Keratinocyte (primary cell): ENCODE data around the gene SEMA3D. TPM values are rescaled to one million over a fixed set of nuclear protein-coding genes. Genes with fewer than 3 reads are reported as not detected.

Source experiments
- DNase-seq: peaks from one replicate; pipeline ENCODE4 v3.0.0-alpha.2; 2011; ENCODE audit warnings: low read depth, missing footprints, low spot score
- FAIRE-seq: peaks from 2 replicates; lab custom pipeline; 2011; peaks lifted over from hg19 to GRCh38; lab: Jason Lieb, UNC
- H2AFZ ChIP-seq: 2 replicates; pipeline ENCODE4 v1.6.0; 2012; ENCODE audit warnings: low read length, control low read depth, inconsistent platforms; ENCODE audit not compliant: control insufficient read depth
- H3K27ac ChIP-seq: 2 replicates; pipeline ENCODE4 v1.5.1; 2011; ENCODE audit warnings: low read length; ENCODE audit not compliant: control insufficient read depth, insufficient read depth
- H3K27me3 ChIP-seq: 3 replicates; pipeline ENCODE4 v1.6.0; 2011; ENCODE audit warnings: low read length; ENCODE audit not compliant: control insufficient read depth, insufficient read depth; ENCODE audit errors: extremely low read depth
- H3K36me3 ChIP-seq, 2 experiments: 2 replicates in 1 of 2; 3 replicates in 1 of 2; pipeline ENCODE4 v1.5.1; 2011; ENCODE audit warnings: low read length in 2 of 2, mild to moderate bottlenecking in 1 of 2; ENCODE audit not compliant: control insufficient read depth in 2 of 2, insufficient read depth in 2 of 2; ENCODE audit errors: extremely low read depth in 1 of 2
- H3K4me1 ChIP-seq: 3 replicates; pipeline ENCODE4 v1.5.1; 2011; ENCODE audit warnings: low read length; ENCODE audit not compliant: control insufficient read depth, insufficient read depth; ENCODE audit errors: extremely low read depth
- H3K4me2 ChIP-seq: 3 replicates; pipeline ENCODE4 v1.6.0; 2011; ENCODE audit warnings: low read depth, low read length; ENCODE audit not compliant: control insufficient read depth, insufficient read depth; ENCODE audit errors: extremely low read depth
- H3K4me3 ChIP-seq, 3 experiments: fragments of 200-600 bp in 1 of 3; sonication (generic) in 1 of 3; 2 replicates in 2 of 3; 3 replicates in 1 of 3; pipeline ENCODE4 v1.5.1; 2011 to 2016; ENCODE audit warnings: low read length in 3 of 3, mild to moderate bottlenecking in 3 of 3, control low read depth in 2 of 3, inconsistent platforms in 1 of 3, low read depth in 1 of 3, mixed read lengths in 1 of 3, mixed run types in 1 of 3, moderate library complexity in 1 of 3; ENCODE audit not compliant: control insufficient read depth in 2 of 3, insufficient read depth in 2 of 3; ENCODE audit errors: extremely low read depth in 1 of 3
- H3K79me2 ChIP-seq: 2 replicates; pipeline ENCODE4 v1.6.0; 2012; ENCODE audit warnings: low read length; ENCODE audit not compliant: control insufficient read depth, insufficient read depth
- H3K9ac ChIP-seq: 3 replicates; pipeline ENCODE4 v1.6.0; 2011; ENCODE audit warnings: low read length; ENCODE audit not compliant: control insufficient read depth, insufficient read depth; ENCODE audit errors: extremely low read depth
- H3K9me1 ChIP-seq: 3 replicates; pipeline ENCODE4 v1.6.0; 2011; ENCODE audit warnings: low read length; ENCODE audit not compliant: control insufficient read depth, insufficient read depth; ENCODE audit errors: extremely low read depth
- H3K9me3 ChIP-seq: 2 replicates; pipeline ENCODE4 v1.5.1; 2012; ENCODE audit warnings: low read depth, low read length; ENCODE audit not compliant: control insufficient read depth
- H4K20me1 ChIP-seq: 3 replicates; pipeline ENCODE4 v1.6.0; 2011; ENCODE audit warnings: low read length; ENCODE audit not compliant: control insufficient read depth, insufficient read depth; ENCODE audit errors: extremely low read depth
- CTCF ChIP-seq, 3 experiments: IDR thresholded peaks in 1 of 3; conservative IDR thresholded peaks in 1 of 3; optimal IDR thresholded peaks in 1 of 3; 2 replicates in 2 of 3; 3 replicates in 1 of 3; pipeline versions ENCODE3 to v1.5.1; 2011; ENCODE audit warnings: low read length in 3 of 3, mild to moderate bottlenecking in 3 of 3, moderate library complexity in 2 of 3, control low read depth in 1 of 3, inconsistent platforms in 1 of 3; ENCODE audit not compliant: insufficient read depth in 2 of 3; ENCODE audit errors: extremely low read depth in 1 of 3
- EZH2 ChIP-seq: IDR thresholded peaks from one replicate; pipeline ENCODE4 v1.6.1; 2012; ENCODE audit warnings: inconsistent platforms, mild to moderate bottlenecking, low read length, moderate library complexity
- dilution Hi-C: fragments of 300-500 bp; cut with MboI; formaldehyde crosslinking; loops from one replicate; pipeline ENCODE4 v1.7.0; 2020; ENCODE audit warnings: low sequenced_read_pairs; ENCODE audit not compliant: extremely low pct_ligation_motif_present
- polyA plus RNA-seq, 5 experiments: library from polyadenylated mRNA; depleted of rRNA in 3 of 5; stranded (reverse) in 3 of 5; stranded (forward) in 1 of 5; unstranded in 1 of 5; fragments of >200 nt; gene quantifications; 1 replicate in 1 of 5; 2 replicates in 3 of 5; 3 replicates in 1 of 5; pipeline versions ENCODE4 v1.2.1 to v1.2.3, GENCODE V29; 2011 to 2012; ENCODE audit warnings: missing spikeins in 2 of 5, low read depth in 1 of 5, low replicate concordance in 1 of 5

Gene SEMA3D
- polyA plus RNA-seq, 1 donor (not counting 4 experiments of a cell fraction or from before 2014, with no cell fraction given): 5.2 TPM

GRCh38 chr7:85065306-85065705 is 121.5 kb downstream of the SEMA3D start:
- peaks cover 2% of the 10 kb centered on the region for H3K4me1 ChIP-seq
- no peaks in the 10 kb centered on the region for H4K20me1 ChIP-seq
- no peak overlapping the region for H3K4me2 ChIP-seq
- H3K9me3 ChIP-seq: no peaks in the 10 kb centered on the region
- DNase-seq: no peak
- H3K36me3 ChIP-seq: no peaks in the 10 kb centered on the region
- H3K27ac ChIP-seq: no peak overlapping the region
- H3K27me3 ChIP-seq: no peaks in the 10 kb centered on the region
- H3K9me1 ChIP-seq: no peaks in the 10 kb centered on the region
- TF ChIP-seq CTCF (optimal IDR thresholded peaks at IDR 0.05 in 1 of 3, IDR thresholded peaks at IDR 0.05 in 1 of 3, conservative IDR thresholded peaks at IDR 0.05 in 1 of 3; ENCODE audit: extremely low read depth in 1 of 3, insufficient read depth in 2 of 3, low read length in 3 of 3) (no peak), EZH2 (no peak)
- no peaks in the 10 kb centered on the region for H3K79me2 ChIP-seq
- H2AFZ ChIP-seq: no peak overlapping the region
- H3K4me3 ChIP-seq: no peak overlapping the region
- FAIRE-seq: no peak
- no peak overlapping the region for H3K9ac ChIP-seq
- dilution Hi-C loops: loop anchor here (25.0 kb wide), 1 partner anchor 122 kb away; the partner anchor contains the start of gene SEMA3D

- Histone ChIP-seq H3K9me3 (no peaks in the 10 kb centered on the region), H3K36me3 (no peaks in the 10 kb centered on the region), H3K4me3 (no peak overlapping the region), H3K79me2 (no peaks in the 10 kb centered on the region), H3K4me1 (no peaks in the 10 kb centered on the region), H3K4me2 (no peak overlapping the region), H4K20me1 (no peaks in the 10 kb centered on the region), H3K27me3 (no peaks in the 10 kb centered on the region), H3K9ac (no peak overlapping the region), H2AFZ (no peak overlapping the region), H3K27ac (no peak overlapping the region), H3K9me1 (no peaks in the 10 kb centered on the region)
- dilution Hi-C loops: loop anchor here (25.0 kb wide), 1 partner anchor 125 kb away; the partner anchor contains the start of gene SEMA3D
- TF ChIP-seq CTCF (optimal IDR thresholded peaks at IDR 0.05 in 1 of 3, IDR thresholded peaks at IDR 0.05 in 1 of 3, conservative IDR thresholded peaks at IDR 0.05 in 1 of 3; ENCODE audit: extremely low read depth in 1 of 3, insufficient read depth in 2 of 3, low read length in 3 of 3): no peak
- TF ChIP-seq EZH2: no peak
- FAIRE-seq: no peak
- no peak for DNase-seq
Measured at GRCh38 chr7:85062651-85063050, 124.2 kb downstream of the SEMA3D start.
